Stimulated activated CD4-positive, alpha-beta T cell treated with anti-CD3 and anti-CD28 coated beads, Interleukin-1b, Interleukin-23, amount 100 ng/mL, for 24 hours (primary cell): ENCODE results near the gene HAVCR2.
"Not testable (repeated sequence)": the region's sequence is repeated elsewhere in the genome, so short reads cannot be mapped to it uniquely, and the experiment has no call there.

Experiments
- DNase-seq, 4 experiments: peaks; one replicate each; pipeline ENCODE4 v3.0.0-alpha.2; 2020; ENCODE audit warnings: low read depth in 4 of 4, low spot score in 1 of 4

HAVCR2 gene

DNA sequence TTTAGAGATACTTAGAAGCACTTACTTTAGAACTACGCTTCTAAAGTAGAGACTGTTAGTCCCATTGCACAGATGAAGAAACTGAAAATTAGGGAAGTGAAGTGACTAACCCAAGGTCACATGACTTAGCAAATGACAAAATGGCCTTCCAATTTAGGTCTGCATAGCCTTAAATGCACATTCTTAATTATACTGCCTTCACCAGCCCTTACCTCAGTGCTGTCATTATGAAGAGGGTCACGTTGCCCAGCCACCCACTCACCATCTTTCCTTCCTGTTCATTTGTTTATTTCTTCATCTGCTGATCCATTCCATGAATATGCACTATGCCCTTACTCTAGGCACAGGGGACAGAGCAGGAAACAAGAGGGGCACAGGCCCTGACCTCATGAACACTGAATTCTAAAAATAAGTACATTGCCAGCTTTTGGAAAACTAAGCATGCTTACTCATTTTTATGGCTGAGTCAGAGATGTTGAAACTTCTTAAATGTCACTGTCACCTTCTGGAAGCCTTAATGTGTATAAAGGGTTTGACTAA is 8.6 kb downstream of the HAVCR2 start:
- DNase-seq = no peak

DNA sequence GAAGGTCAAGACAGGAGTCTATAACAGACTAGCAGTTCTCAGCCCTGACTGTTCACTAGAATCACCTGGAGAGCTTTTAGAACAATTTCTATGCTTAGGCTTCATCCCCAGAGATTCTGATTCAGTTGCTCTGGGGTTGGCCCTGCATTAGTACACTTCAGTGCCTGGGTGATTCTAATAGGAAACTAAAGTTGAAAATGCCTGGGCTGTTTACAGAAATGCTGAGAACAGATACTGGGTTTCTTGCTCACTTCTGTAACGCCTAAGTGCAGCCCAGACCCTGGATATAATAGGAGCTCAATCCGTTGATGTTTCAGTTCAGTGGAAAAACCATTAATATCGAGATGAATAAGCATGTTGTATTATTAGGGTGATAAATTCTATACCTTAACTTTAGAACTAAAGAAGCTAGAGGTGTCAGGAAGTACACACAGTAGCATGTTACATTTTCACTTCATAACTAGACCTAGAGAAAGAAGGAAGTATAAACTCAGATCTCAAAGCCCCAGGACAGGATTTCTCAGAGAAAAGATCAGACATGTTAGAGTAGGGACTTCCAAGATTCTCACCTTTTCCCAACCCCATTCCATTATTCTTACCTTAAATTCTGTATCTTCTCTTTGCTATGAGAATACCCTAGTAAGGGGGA is 20.4 kb downstream of the HAVCR2 start:
- no peak for DNase-seq

DNA sequence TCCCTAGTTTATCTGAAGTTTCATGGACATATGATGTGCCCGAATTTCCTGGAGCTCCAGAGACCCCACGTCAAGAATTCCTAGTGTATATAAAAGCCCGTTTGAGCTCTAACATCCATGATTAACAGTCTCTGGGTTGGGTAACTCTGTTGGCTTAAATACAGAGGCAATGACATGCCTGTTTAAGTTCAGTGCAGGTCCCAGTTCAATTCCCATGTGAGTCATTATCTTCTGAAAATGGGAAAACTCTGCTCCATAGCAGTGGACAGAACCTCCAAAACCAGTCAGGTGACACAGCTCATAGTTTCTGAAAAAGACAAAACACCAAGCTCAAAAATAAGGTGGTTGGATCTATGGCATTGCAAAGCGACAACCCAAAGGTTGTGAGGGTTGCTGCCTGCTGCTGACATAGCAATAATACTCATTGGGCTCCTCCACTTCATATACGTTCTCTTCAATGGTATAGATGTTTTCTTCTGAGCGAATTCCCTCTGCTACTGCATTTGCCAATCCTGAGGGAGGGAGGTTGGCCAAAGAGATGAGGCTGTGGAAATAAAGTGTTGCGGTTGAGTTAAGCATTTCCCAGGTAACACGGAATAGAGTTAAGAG is 22.0 kb downstream of the HAVCR2 start:
- DNase-seq = no peak

DNA sequence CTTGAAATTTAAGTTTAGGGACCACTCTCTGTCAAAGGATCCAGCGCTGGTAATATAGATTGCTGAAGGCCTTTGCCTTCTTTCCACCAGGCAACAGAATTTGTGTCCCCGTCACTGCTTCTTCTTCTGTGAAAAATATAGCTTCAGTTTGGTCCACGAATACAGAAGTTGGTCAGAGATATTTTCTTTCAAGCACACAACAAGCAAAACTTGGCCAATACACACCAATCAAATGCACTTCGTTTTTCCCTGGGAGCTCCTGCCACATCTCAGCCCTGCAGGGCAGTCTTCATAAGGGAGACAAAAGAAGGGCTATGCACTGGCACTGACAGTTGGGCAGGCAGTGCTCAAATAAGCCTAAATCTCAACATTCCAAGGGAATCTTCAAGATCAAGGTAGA is 22.9 kb downstream of the HAVCR2 start:
- no peak for DNase-seq

DNA sequence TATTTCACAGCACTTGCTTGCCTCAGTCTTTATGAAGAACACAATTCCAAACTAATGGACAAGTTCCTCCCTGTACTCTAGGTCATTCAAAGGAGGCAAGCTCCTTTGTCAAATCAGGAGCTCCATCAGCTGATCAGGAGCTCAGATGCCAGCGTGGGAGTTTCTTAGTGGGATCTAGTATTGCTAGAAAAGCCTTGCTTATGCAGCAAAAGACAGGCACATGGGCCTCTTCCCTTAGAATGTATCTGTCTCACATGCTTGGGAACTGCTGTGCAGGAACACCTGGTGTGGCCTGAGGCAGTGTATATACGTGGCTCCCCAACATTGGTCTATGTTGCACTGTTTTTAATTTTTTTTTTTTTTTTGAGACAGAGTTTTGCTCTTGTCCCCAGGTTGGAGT is 28.6 kb downstream of the HAVCR2 start:
- no peak for DNase-seq

DNA sequence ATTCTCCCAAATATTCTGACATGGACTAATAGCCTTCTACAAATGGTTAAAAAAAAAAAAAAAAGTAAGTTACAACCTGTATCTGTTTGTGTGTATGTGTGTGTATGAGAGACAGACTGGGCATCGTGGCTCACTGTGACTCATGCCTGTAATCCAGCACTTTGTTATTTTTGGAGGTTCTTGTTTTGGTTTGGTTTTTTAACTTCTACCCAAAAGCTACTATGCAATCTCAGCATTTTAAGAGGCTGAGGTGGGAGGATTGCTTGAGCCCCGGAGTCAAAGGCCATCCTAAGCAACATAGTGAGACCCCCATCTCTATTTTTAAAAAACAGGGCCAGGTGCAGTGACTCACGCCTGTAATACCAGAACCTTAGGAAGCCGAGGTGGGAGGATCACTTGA is 32.3 kb downstream of the HAVCR2 start:
- no peak for DNase-seq

DNA sequence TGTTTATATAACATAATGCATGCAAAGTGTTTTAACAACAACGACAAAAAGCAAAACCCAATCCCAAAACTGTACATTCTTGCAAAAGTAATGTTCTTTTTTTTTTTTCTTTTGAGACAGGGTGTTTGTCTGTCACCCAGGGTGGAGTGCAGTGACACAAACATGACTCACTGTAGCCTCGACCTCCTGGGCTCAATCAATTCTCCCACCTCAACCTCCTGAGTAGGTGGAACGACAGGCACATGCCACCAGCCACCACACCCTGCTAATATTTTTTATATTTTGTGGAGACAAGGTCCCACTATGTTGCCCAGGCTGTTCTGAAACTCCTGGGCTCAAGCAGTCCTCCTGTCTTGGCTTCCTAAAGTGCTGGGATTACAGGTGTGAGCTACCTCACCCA is 36.3 kb downstream of the HAVCR2 start:
- peak in 1 of 4 experiments; percentile 4 for DNase-seq

DNA sequence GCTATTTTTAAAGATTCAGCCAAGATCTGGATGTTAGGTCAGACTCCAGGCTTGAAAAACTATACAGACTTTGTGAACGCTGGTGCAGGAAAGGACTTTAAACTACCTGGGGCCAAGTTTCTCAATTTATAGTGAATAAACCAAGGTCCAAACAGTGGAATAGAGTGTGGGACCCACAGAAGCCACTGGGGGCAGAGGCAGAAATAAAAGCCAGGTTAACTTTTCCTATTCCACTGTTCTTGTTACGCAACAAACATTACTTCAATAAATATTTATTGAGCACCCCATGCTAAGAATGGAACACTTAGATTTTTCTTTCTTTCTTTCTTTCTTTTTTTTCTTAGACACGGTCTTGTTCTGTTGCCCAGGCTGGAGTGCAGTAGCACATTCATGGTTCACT is 38.9 kb downstream of the HAVCR2 start:
- DNase-seq = no peak

DNA sequence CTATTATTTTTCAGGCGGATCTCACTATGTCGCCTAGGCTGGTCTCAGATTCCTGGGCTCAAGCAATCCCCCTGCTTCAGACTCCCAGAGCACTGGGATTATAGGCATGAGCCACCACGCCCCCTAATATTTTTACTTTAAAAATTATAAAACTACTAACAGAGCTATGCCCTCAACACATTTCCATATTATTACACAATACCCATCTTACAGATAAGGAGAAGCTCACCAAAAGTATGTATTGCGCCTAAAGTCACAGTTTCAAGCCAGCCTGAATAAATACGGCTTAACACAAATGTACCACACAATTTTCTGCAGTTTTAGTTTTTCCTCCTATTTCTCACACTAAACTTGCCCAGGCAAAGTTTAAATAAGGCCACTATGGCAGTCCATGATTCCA is 40.1 kb downstream of the HAVCR2 start:
- DNase-seq = no peak

DNA sequence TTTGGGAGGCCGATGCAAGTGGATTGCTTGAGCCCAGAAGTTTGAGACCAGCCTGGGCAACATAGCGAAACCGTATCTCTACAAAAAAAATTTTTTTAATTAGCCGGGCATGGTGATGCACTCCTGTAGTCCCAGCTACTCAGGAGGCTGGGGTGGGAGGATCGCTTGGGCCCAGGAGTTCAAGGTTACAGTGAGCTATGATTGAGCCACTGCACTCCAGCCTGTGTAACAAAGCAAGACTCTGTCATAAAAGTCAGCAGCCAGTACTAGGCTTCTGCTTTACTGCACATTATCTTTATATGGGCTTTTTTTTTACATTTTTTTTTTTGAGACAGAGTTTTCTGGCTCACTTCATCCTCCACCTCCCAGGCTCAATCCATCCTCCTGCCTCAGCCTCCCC is 40.5 kb downstream of the HAVCR2 start:
- no peak for DNase-seq

DNA sequence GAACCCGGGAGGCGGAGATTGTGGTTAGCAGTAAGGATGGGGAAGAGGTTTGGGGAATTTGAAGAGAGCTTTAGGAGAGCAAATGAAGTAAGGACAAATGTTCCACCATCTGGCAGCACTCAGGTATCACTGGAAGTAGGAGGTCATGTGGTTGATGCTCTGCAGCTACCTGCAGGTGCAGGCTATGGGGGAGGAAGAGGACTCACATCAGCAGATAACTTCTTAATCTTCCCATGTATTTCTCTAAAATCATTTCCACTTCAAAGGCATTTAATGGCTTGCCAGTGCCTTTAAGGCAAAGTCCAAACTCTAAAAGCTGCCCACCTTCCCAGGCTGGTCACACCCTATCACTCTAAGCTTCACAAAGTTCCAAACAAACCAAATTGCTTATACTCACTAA is 41.8 kb downstream of the HAVCR2 start:
- DNase-seq = no peak

DNA sequence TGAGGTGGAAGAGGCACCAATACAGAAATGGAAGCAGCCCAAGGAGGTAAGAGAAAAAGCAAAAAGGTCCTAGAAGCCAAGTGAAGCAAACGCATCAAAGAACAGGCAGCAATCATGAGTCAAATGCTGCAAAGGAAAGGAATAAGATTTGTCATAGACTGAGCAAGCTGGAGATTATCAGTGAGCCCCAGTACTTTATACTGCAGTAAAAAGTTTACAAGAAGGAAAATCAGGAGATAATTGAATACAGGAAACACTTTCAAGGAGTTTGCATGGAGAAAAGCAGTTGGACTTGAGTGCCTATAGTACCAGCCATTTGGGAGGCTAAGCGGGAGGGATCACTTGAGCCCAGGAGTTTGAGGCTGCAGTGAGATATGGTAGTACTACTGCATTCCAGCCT is 42.8 kb downstream of the HAVCR2 start:
- DNase-seq = no peak

DNA sequence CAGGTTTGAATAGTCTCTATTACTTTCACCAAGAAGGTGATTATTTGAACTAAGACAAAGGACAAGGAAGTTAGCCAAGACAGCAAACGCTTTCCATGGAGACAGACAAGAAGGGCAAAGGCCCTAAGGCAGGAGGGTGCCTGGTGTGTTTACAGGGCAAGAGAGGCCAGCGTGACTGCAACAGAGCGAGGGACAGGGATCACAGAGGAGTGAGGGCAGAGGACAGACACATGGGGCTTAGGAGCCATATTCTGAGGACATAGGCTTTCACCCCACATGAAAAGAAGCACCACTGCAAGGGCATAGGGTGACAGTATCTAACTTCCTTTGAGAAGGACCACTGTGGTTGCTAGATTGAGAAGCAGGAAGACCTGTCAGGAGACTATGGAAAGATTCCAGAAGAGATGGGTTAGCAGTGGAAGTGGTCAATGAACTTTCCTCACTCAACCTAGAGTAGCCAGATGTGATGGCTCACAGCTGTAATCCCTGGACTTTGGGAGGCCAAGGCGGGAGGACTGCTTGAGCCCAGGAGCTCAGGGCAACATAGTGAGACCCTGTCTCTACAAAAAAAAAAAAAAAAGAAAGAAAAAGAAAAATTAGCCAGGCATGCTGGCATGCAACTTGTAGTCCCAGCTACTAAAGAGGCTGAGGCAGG is 44.9 kb downstream of the HAVCR2 start:
- DNase-seq = no peak

DNA sequence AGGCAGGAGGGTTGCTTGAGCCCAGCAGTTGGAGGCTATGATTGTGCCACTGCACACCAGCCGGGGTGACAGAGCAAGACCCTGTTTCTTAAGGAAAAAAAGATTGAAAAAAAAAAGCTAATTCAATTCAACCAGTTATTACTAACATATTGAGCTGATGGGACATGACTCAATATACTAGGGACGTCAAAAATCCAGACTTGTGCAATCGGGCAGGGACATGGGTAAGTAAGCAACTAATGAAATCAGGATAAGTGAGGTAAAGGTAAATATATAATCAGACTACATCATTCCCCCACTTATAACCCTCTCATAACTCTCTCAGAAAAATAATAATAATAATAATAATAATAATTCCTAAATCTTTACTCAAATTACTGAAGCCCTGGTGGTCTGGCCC is 49.0 kb downstream of the HAVCR2 start:
- DNase-seq = no peak

DNA sequence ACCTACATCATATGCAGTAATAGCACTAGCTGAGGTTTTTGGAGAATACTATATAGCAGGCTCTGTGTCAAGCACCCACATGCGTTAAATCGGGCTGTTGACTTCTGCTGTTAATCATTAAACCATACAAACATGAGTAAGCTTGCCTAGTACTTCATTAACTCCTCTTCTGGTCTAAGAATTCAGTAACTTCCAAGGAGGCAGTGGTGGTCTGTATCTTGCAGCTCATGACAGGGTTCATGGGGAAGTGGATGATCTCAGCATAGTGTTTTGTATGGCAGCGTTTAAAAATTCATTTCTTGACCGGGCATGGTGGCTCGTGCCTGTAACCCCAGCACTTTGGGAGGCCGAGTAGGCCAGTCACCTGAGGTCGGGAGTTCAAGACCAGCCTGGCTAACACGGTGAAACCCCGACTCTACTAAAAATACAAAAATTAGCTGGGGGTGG is 49.7 kb downstream of the HAVCR2 start, which contains the start of gene HAVCR1:
HAVCR1 (minus strand) TSS at position 24 of the 447 bp plus-strand sequence. CDS start 1,173 bp downstream, outside the sequence.
- no peak for DNase-seq

DNA sequence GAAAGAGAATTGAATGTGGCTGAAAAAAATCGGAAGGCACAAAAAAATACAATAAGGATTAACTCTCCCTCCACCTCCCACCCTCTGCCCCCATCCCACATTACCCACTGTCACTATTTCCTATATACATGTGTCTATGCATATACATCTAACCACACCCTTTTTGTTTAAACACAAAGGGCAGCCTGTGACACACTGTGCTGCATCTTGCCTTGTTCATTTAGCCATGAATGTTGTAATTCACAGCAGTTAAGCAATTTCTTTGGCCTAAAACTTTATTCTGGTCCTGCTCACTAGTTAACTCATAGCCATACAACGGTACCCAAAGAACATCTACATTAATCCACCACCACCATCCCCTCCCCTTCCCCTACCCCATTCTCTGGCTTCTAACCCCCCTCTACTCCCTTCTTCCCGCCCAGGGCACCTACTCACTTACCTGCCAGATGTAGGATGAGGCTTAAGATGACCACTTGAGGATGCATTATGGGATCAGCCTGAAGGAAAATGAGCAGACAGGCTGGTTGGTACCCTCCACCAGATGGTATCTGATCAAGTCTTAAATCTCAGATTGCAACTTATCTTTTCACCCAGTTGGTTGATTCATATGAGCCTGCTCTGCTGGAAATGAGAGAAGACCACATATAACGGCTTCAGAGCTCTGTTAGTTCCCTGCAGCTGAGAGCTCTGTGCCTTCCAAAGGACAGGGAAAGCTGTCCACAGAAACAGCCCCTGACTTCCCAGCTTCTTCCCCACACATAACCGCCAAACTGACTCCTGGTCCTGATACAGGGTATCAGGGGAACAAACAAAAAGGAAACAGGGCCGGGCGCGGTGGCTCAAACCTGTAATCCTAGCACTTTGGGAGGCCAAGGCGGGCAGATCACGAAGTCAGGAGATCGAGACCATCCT is 51.1 kb downstream of the HAVCR2 start:
- no peak for DNase-seq

DNA sequence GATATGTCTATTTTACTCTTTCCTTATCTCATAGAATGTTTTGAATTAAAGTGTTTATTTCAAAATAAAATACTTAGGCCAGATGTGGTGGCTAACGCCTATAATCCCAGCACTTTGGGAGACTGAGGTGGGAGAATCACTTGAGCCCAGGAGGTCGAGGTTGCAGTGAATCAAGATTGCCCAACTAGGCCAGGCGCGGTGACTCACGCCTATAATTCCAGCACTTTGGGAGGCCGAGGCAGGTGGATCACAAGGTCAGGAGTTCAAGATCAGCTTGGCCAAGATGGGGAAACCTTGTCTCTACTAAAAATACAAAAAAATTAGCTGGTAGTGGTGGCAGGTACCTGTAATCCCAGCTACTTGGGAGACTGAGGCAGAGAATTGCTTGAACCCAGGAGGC is 52.0 kb downstream of the HAVCR2 start:
- DNase-seq = not testable (repeated sequence)

DNA sequence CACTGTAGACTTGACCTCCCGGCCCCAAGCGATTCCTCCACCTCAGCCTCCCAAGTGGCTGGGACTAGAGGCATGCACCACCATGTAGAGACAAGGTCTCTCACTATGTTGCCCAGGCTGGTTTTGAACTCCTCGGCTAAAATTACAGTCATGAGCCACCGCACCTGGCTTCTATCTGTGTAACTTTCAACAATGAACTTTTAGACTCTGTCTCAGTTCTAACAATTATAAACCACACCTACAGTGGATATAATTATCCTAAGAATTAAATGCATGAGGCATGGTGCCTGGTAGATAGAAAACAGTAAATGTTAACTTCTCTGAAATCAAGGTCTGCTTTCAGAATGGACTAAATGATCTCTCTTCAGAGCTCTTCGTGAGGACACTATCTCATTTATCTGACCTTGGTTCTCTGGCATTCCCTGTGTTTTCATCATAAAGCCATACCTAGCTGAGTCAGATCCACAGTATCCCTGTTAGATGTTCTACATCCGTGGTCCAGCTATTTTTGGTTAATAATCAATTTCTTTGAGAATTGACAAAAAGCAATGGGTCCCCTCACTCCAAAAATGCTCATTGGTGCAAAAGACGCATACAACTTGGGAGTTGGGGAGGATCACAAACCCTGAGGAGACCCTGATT is 57.1 kb downstream of the HAVCR2 start:
- no peak for DNase-seq

DNA sequence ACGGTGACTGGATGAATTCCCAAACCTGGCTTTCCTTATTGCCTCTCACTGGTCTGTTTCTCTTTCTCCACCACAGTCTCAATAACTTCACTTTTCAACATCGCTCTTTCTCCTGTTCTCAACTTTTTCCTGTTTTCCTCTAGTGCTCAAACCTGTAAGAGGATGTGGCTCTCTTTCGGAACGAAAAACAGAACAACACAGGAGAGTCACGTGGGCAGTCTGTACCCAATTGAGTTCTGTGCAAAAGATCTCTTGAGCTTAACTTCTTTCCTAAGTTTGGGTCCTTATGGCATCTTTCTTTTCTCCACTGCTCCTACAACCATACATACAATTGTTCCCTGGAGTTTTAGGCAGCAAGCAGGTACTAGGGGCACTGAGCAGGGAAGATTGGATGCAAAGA is 58.8 kb downstream of the HAVCR2 start:
- no peak for DNase-seq

DNA sequence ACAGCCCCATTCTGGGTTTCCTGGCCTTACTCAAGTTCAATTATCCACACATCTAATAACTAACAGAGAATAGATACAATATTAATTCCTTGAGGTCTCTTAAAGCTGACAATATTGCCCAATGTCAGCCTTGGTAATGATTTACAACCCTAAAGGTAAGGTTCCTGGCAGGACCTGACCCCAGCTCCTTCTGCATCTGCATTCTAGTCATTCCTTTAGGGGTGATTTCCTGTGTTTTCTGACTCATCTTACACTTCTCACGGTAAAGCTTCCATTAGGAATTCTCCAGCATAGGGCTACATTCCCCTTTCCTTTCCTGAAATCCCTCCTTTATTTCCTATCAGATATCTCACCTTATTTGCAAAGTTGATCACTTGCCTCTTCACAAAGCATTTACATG is 59.2 kb downstream of the HAVCR2 start:
- DNase-seq = no peak

DNA sequence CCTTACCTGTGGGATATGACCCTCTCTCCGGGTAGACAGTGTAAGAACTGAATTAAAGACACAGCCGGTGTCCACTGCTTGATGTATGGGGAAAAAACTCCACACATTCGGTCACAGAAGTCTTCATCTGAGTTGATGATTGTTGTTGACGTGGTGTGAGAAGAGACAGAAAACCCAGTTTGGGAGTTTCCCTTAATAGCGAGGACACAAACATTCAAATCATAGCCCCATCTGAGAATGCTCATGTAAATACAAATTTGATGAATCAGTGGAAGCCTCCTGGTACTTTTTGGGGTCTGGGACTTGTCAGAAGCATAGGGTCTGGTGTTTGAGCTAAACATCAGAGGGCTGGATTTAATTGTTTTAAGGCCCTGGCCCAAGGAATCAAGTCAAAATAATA is 60.9 kb downstream of the HAVCR2 start:
- DNase-seq = no peak
